HepG2 (cell line): Measurements from ENCODE around the gene QPCT. TPM values are rescaled to one million over a fixed set of nuclear protein-coding genes. Genes with fewer than 3 reads are reported as not detected.

Source experiments
- ATAC-seq: fragments of 200-7000 bp; cut with Tn5 transposase; 3 replicates; pipeline ENCODE4 v1.9.1; 2020; ENCODE audit warnings: mild to moderate bottlenecking, moderate library complexity
- BruUV-seq: library from RNA; stranded (reverse); fragments of 400-500 nt; replicated peaks from 2 replicates; lab custom pipeline; 2021; lab: Mats Ljungman, UMichigan
- CTCF ChIA-PET: fragments of 300-600 bp; formaldehyde crosslinking; extraction: SDS; loops from one replicate; lab custom pipeline; 2021; ENCODE audit warnings: low total read pairs, inconsistent platforms, low intra/inter-chr PET ratio; lab: Yijun Ruan, JAX
- POLR2A ChIA-PET: fragments of 350-600 bp; sonication (Branson Sonifier 250); formaldehyde crosslinking; loops from one replicate; lab custom pipeline; 2020; ENCODE audit warnings: antibody characterized with exemption, inconsistent platforms; lab: Yijun Ruan, JAX
- DNase-seq: peaks from one replicate; pipeline ENCODE4 v3.0.0-alpha.2; 2015; ENCODE audit warnings: low spot score
- FAIRE-seq: peaks from 3 replicates; lab custom pipeline; 2011; peaks lifted over from hg19 to GRCh38; lab: Jason Lieb, UNC
- H2AFZ ChIP-seq: one replicate; pipeline ENCODE4 v1.6.1; 2011; ENCODE audit warnings: low read length, inconsistent platforms
- H3K27ac ChIP-seq: fragments of 300-600 bp; 3 replicates; pipeline ENCODE4 v1.8.0; 2011; ENCODE audit warnings: mixed run types, mild to moderate bottlenecking, mixed read lengths, low read length, inconsistent platforms; ENCODE audit not compliant: insufficient read depth; ENCODE audit errors: extremely low read length
- H3K27me3 ChIP-seq, 2 experiments: fragments of 200-600 bp in 1 of 2; 2 replicates in 1 of 2; 3 replicates in 1 of 2; pipeline versions ENCODE4 v1.6.0 to v1.8.0; 2011; ENCODE audit warnings: low read length in 2 of 2, mild to moderate bottlenecking in 2 of 2, moderate library complexity in 2 of 2, inconsistent platforms in 1 of 2; ENCODE audit not compliant: insufficient read depth in 2 of 2, control insufficient read depth in 1 of 2
- H3K36me3 ChIP-seq, 2 experiments: fragments of 200-600 bp in 1 of 2; replicated peaks in 1 of 2; 2 replicates in 1 of 2; 3 replicates in 1 of 2; pipeline versions ENCODE4 v1.5.1 to v1.8.0; 2011; ENCODE audit warnings: low read length in 2 of 2, inconsistent platforms in 1 of 2; ENCODE audit not compliant: insufficient read depth in 2 of 2, control insufficient read depth in 1 of 2
- H3K4me1 ChIP-seq: 2 replicates; pipeline ENCODE4 v1.5.1; 2012; ENCODE audit warnings: low read length, inconsistent platforms; ENCODE audit not compliant: insufficient read depth
- H3K4me2 ChIP-seq: 2 replicates; pipeline ENCODE4 v1.6.0; 2011; ENCODE audit warnings: low read depth, low read length, inconsistent platforms
- H3K4me3 ChIP-seq, 3 experiments: fragments of 200-600 bp in 1 of 3; sonication (generic), shearing (Covaris generic) in 1 of 3; replicated peaks in 1 of 3; 2 replicates each; pipeline ENCODE4 v1.5.1; 2011 to 2016; ENCODE audit warnings: low read length in 3 of 3, inconsistent platforms in 2 of 3, low read depth in 2 of 3, mild to moderate bottlenecking in 2 of 3, control low read depth in 1 of 3, mixed read lengths in 1 of 3; ENCODE audit not compliant: insufficient read depth in 1 of 3
- H3K79me2 ChIP-seq: one replicate; pipeline ENCODE4 v1.6.1; 2011; ENCODE audit warnings: low read length, inconsistent platforms; ENCODE audit not compliant: insufficient read depth
- H3K9ac ChIP-seq: 2 replicates; pipeline ENCODE4 v1.6.0; 2011; ENCODE audit warnings: mild to moderate bottlenecking, low read depth, low read length, inconsistent platforms; ENCODE audit not compliant: insufficient read depth
- H3K9me3 ChIP-seq: 2 replicates; pipeline ENCODE4 v1.5.1; 2012; ENCODE audit warnings: mild to moderate bottlenecking, low read length
- H4K20me1 ChIP-seq: 2 replicates; pipeline ENCODE4 v1.6.0; 2011; ENCODE audit warnings: inconsistent platforms, mild to moderate bottlenecking, low read length, moderate library complexity; ENCODE audit not compliant: insufficient read depth
- ARID4A ChIP-seq: sonication (generic); formaldehyde crosslinking; IDR thresholded peaks from 2 replicates; pipeline ENCODE4 v1.5.0; 2020; ENCODE audit warnings: mild to moderate bottlenecking, missing genetic modification reagents, borderline replicate concordance
- ATF1 ChIP-seq: IDR thresholded peaks from 2 replicates; pipeline ENCODE4 v1.6.1; 2016; ENCODE audit warnings: mild to moderate bottlenecking, control low read depth
- MAFF ChIP-seq: IDR thresholded peaks from 2 replicates; pipeline ENCODE4 v1.6.1; 2011; ENCODE audit warnings: low read depth, low read length, improper control_type of control experiment
- MTA1 ChIP-seq: sonication (generic); formaldehyde crosslinking; IDR thresholded peaks from 2 replicates; pipeline ENCODE4 v1.4.0; 2020; ENCODE audit warnings: missing genetic modification reagents, mild to moderate bottlenecking, borderline replicate concordance
- SOX13 ChIP-seq, 3 experiments: fragments of 450-650 bp in 1 of 3; sonication (generic) in 1 of 3; formaldehyde crosslinking in 1 of 3; IDR thresholded peaks in 2 of 3; conservative IDR thresholded peaks in 1 of 3; 2 replicates each; pipeline versions ENCODE4 v1.5.0 to v1.6.1; 2016 to 2020; ENCODE audit warnings: antibody characterized with exemption in 1 of 3, mild to moderate bottlenecking in 1 of 3, missing compliant biosample characterization in 1 of 3, missing genetic modification reagents in 1 of 3, moderate library complexity in 1 of 3
- SUZ12 ChIP-seq: fragments of 150-350 bp; IDR thresholded peaks from 2 replicates; pipeline ENCODE4 v1.6.1; 2014; ENCODE audit warnings: low read depth, low read length
- TRIM22 ChIP-seq: fragments of 450-650 bp; IDR thresholded peaks from 2 replicates; pipeline ENCODE4 v1.6.1; 2017
- ZFP41 ChIP-seq: sonication (generic); formaldehyde crosslinking; IDR thresholded peaks from 2 replicates; pipeline ENCODE4 v1.4.0; 2020; ENCODE audit warnings: mild to moderate bottlenecking, missing genetic modification reagents, borderline replicate concordance
- ZNF160 ChIP-seq: sonication (generic); formaldehyde crosslinking; IDR thresholded peaks from 2 replicates; pipeline ENCODE4 v1.8.0; 2022; ENCODE audit warnings: mild to moderate bottlenecking, inconsistent platforms, missing genetic modification reagents
- ZNF234 ChIP-seq: sonication (generic); formaldehyde crosslinking; conservative IDR thresholded peaks from 2 replicates; pipeline ENCODE4 v1.5.1; 2020; ENCODE audit warnings: mild to moderate bottlenecking, missing genetic modification reagents
- ZNF589 ChIP-seq: sonication (generic); formaldehyde crosslinking; conservative IDR thresholded peaks from 2 replicates; pipeline ENCODE4 v1.8.0; 2022; ENCODE audit warnings: mild to moderate bottlenecking, moderate library complexity, missing genetic modification reagents
- ZNF782 ChIP-seq: sonication (generic); formaldehyde crosslinking; IDR thresholded peaks from 2 replicates; pipeline ENCODE4 v1.4.0; 2020; ENCODE audit warnings: missing genetic modification reagents, mild to moderate bottlenecking, borderline replicate concordance
- ZNF839 ChIP-seq: sonication (generic); formaldehyde crosslinking; IDR thresholded peaks from 2 replicates; pipeline ENCODE4 v1.4.0; 2020; ENCODE audit warnings: missing genetic modification reagents, mild to moderate bottlenecking, borderline replicate concordance
- ZSCAN25 ChIP-seq: sonication (generic); formaldehyde crosslinking; IDR thresholded peaks from 2 replicates; pipeline ENCODE4 v1.8.0; 2022; ENCODE audit warnings: mild to moderate bottlenecking, missing genetic modification reagents
- WGBS: methylation state at CpG from one replicate; pipeline ENCODE4 v1.1.6; 2017; ENCODE audit warnings: low lambda C conversion rate; 5-methylcytosine and 5-hydroxymethylcytosine counted together
- in situ Hi-C: cut with HindIII; loops from 2 replicates; pipeline ENCODE4 v1.10.0; 2017; ENCODE audit warnings: low pct_unique_long_range_greater_than_20kb; ENCODE audit not compliant: extremely low pct_ligation_motif_present
- intact Hi-C: fragments of 100-400 bp; cut with micrococcal nuclease; formaldehyde crosslinking; loops from one replicate; pipeline ENCODE4 v1.10.0; 2022; ENCODE audit not compliant: unreplicated experiment
- polyA plus RNA-seq, 8 experiments: library from polyadenylated mRNA; depleted of rRNA in 3 of 8; stranded (reverse) in 7 of 8; unstranded in 1 of 8; fragments of >200 nt; fragmentation: Illumina TruSeq in 4 of 8; extraction: Trizol in 4 of 8; gene quantifications; 2 replicates each; pipeline versions ENCODE4 v1.2.1 to v1.2.3, GENCODE V29; 2011 to 2016; ENCODE audit warnings: low read depth in 4 of 8, missing spikeins in 1 of 8, mixed read lengths in 1 of 8; ENCODE audit not compliant: insufficient read depth in 1 of 8
- total RNA-seq, 5 experiments: library from RNA; depleted of rRNA; stranded (reverse); fragments of >200 nt; fragmentation: Illumina TruSeq; extraction: Trizol; gene quantifications; 2 replicates each; pipeline ENCODE4 v1.2.3, GENCODE V29; 2016; ENCODE audit warnings: low read depth in 1 of 5

The QPCT gene
- total and polyA plus RNA-seq, 2 of the 13 experiments (the other 11 are each of a cell fraction or from before 2014, with no cell fraction given) = 0.77 to 1.2 TPM

- intact Hi-C loops (no loop called here), in situ Hi-C loops (no loop called here)
- no peaks in the 10 kb centered on the region for H3K4me1 ChIP-seq
- H3K79me2 ChIP-seq = no peaks in the 10 kb centered on the region
- no peak overlapping the region for H3K9ac ChIP-seq
- no peaks in the 10 kb centered on the region; a peak in 3 of 5 replicates for H3K27me3 ChIP-seq
- no peak overlapping the region for H2AFZ ChIP-seq
- WGBS = 17% methylated on average over 7 of the region's 7 CpGs
- no peaks in the 10 kb centered on the region for H4K20me1 ChIP-seq
- CTCF ChIA-PET = no interaction called here
- no peak for DNase-seq
- H3K9me3 ChIP-seq = no peaks in the 10 kb centered on the region
- no peak overlapping the region for H3K4me3 ChIP-seq
- H3K4me2 ChIP-seq = no peak overlapping the region
- no TSS peak for BruUV-seq
- POLR2A ChIA-PET = no interaction called here
- TF ChIP-seq ZNF839 (CRISPR knock-in tag) (no peak), ZFP41 (CRISPR knock-in tag) (no peak), MAFF (no peak), ATF1 (no peak), ZSCAN25 (CRISPR knock-in tag) (no peak)
- H3K27ac ChIP-seq = no peak overlapping the region
- no peak for ATAC-seq
- FAIRE-seq = no peak
- no peaks in the 10 kb centered on the region for H3K36me3 ChIP-seq
These were observed 22.9 kb downstream of the QPCT start for GRCh38 chr2:37367310-37367709.

- Histone ChIP-seq H4K20me1 (no peaks in the 10 kb centered on the region), H3K4me2 (no peak overlapping the region), H3K79me2 (no peaks in the 10 kb centered on the region), H3K9me3 (no peaks in the 10 kb centered on the region), H2AFZ (no peak overlapping the region), H3K4me1 (no peaks in the 10 kb centered on the region), H3K36me3 (no peaks in the 10 kb centered on the region), H3K9ac (no peak overlapping the region), H3K27ac (no peak overlapping the region), H3K4me3 (no peak overlapping the region), H3K27me3 (no peaks in the 10 kb centered on the region; a peak in 3 of 5 replicates)
- BruUV-seq = no TSS peak
- no peak for FAIRE-seq
- DNase-seq = no peak
- in situ Hi-C loops (no loop called here), intact Hi-C loops (no loop called here)
- WGBS = 0% methylated on average over 2 of the region's 2 CpGs
- ChIA-PET CTCF (no interaction called here), POLR2A (no interaction called here)
- ATAC-seq = no peak
- TF ChIP-seq SOX13 (IDR thresholded peaks at IDR 0.05) (no peak), SOX13 (CRISPR knock-in tag; conservative IDR thresholded peaks at IDR 0.05 in 1 of 2, IDR thresholded peaks at IDR 0.05 in 1 of 2) (no peak), MTA1 (no peak), ZNF160 (CRISPR knock-in tag) (no peak), ZNF234 (CRISPR knock-in tag) (no peak), ARID4A (CRISPR knock-in tag) (no peak), ZNF782 (CRISPR knock-in tag) (no peak), SUZ12 (no peak), ZNF589 (CRISPR knock-in tag) (no peak), TRIM22 (no peak)
These were observed 23.6 kb downstream of the QPCT start for GRCh38 chr2:37367984-37368383.
